D721Med (cell line): ENCODE measurements around the gene CD300LD.

ENCODE experiments used
- DNase-seq: peaks from one replicate; pipeline ENCODE4 v3.0.0; 2011; ENCODE audit warnings: low spot score; ENCODE audit not compliant: insufficient read length
- FAIRE-seq: peaks from 2 replicates; lab custom pipeline; 2011; peaks lifted over from hg19 to GRCh38; lab: Jason Lieb, UNC
- CTCF ChIP-seq: IDR thresholded peaks from 2 replicates; pipeline ENCODE4 v1.5.1; 2012; ENCODE audit warnings: mild to moderate bottlenecking, control low read depth; ENCODE audit not compliant: insufficient read depth; ENCODE audit errors: missing control alignments

CD300LD gene

GRCh38 chr17:74599448-74599939 lies 7.4 kb upstream of the CD300LD start:
- FAIRE-seq (no peak), DNase-seq (no peak)
- no peak for TF ChIP-seq CTCF

GRCh38 chr17:74599023-74599399 lies 6.9 kb upstream of the CD300LD start:
- no peak for TF ChIP-seq CTCF
- FAIRE-seq = no peak
- no peak for DNase-seq

- no peak for FAIRE-seq
- no peak for DNase-seq
- no peak for TF ChIP-seq CTCF
Measured at GRCh38 chr17:74598346-74599022, 6.4 kb upstream of the CD300LD start.

- no peak for TF ChIP-seq CTCF
- no peak for DNase-seq
- no peak for FAIRE-seq
Measured at GRCh38 chr17:74597069-74597790, 5.1 kb upstream of the CD300LD start.

- TF ChIP-seq CTCF = no peak
- no peak for DNase-seq
- FAIRE-seq = no peak
Measured at GRCh38 chr17:74595037-74595750, 3.1 kb upstream of the CD300LD start.

GRCh38 chr17:74591503-74591902 lies 580 bp downstream of the CD300LD start:
- DNase-seq (no peak), FAIRE-seq (no peak)
- no peak for TF ChIP-seq CTCF

GRCh38 chr17:74585711-74586110 lies 6.4 kb downstream of the CD300LD start:
- no peak for TF ChIP-seq CTCF
- no peak for FAIRE-seq

More at GRCh38 chr17:74585711-74586110, 6.4 kb downstream of the CD300LD start:
- DNase-seq = no peak
